GM19240 (cell line): ENCODE measurements around the gene TNS4.

Experiments used
- DNase-seq: peaks from one replicate; pipeline ENCODE4 v3.0.0; 2011; ENCODE audit warnings: low spot score; ENCODE audit not compliant: insufficient read length

TNS4 gene

GRCh38 chr17:40495140-40495539 is 6.3 kb downstream of the TNS4 start:
- no peak for DNase-seq

GRCh38 chr17:40493697-40494096 is 7.7 kb downstream of the TNS4 start:
- no peak for DNase-seq

- DNase-seq = no peak
These were observed 9.9 kb downstream of the TNS4 start for GRCh38 chr17:40491486-40491885.

GRCh38 chr17:40490982-40491381 is 10.4 kb downstream of the TNS4 start:
- no peak for DNase-seq

DNA sequence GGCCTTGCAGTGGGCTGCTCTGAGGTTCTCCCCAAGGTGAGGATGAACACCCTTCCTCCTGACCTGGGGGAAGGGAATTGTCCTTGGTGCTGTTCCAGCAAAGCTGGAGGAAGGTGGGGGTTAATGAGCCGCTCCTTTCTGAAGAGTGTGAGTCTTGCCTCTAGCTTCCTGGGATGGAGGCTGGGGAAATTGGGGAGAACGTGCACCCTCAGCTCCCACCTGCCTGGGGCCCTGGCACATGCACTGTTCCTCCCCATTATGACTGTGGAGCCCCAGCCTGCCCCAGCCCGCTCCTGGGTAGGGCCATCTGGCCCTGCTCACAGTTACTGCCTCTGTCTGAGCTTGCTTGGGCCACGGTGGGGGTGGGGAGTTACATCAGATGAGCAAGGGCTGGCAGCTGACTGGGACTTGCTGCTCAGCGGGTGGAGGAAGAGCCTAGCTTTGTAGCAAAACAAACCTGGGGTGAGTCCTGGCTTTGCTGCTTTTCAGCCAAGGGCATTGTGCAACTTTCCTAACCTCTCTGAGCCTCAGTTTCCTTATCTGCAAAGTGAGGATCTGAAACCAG is 11.1 kb downstream of the TNS4 start:
- no peak for DNase-seq

DNA sequence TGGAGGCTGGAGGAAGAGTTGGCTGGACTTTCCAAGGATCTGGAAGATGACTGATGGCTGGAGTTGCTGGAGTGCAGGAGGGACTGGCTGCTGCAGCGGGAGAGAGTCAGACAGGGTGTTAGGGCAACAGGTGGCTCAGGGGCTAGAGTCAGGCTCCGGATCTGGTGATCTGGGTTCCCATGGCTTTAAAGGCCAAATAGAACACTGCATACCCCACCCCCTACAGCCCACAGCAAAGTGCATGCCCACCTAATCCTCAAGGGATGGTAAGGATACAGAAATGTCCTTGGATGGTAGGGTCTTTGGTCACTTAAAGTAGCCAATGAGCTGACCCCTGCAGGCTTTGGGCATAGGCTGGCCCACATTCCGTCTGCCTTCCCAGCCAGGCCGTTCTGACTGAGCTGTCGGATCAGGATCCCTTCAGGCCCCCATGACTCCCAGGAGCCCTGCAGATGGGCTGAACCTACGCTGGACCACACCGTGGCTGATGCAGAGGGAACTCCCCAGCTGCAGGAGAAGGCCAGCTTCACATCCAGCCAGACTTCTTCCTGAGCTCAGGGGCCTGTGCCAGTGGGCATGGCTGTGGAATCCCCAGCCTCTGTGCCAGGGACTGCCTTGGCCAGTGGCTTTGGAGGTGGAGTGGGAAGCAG is 13.9 kb downstream of the TNS4 start:
- DNase-seq = no peak

GRCh38 chr17:40486522-40487370 is 14.7 kb downstream of the TNS4 start:
- no peak for DNase-seq

DNA sequence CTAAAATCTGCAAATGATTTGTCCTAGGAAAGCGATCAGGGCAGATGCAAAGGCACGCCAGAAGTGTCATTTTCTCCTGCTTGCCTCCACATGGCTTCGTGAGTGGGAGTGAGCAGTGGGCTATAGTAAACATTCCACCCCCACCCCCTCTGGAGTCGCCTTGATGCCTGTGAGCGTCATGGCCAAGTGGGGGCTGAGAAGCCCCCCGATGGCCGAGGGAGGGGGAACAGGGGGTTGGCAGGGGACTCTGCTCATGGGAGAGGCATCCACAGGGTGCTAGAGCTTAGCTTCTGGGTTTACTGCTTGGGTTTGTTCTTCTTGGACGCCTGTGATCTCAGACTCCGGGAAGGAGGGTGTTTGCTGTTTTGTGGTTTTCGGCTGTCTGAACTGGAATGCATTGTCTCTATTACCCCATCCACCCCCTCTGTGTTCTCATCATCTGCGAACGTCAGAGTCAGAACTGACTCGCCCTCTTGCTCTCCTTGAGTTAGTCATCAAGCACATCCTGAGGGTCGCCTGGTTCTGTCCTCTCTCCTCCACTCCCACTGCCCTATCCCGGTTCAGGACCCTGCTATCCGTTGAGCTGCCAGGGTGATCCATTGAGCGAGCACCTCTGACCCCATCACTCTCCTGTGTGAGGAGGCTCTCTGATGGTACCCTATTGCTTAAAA is 15.4 kb downstream of the TNS4 start:
- DNase-seq = no peak

DNA sequence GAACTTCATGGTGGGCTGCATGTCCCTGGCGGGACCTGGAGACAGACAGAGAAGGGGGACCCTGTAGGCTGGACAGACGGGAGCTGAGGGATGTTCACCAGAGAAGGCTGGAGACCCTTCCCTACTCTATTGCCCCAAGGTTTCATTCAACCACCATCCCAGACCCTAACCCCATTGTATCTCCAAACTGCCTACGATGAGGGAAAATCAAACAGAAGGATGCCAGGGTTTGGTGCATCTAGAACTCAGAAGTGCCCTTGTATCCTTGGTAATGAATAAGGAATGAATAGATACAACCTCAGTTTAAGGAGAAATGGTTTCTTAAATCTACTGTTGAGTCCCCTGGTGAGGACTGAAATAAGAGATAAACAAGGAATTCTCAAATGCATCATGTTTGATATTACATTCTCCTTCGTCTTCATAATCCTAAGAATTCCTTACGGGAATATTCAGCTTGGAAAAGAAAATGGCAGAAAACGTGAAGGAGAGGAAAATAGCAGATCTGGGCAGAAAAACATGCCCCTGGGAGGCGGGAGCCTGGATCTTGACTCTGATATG is 16.4 kb downstream of the TNS4 start:
- no peak for DNase-seq

DNA sequence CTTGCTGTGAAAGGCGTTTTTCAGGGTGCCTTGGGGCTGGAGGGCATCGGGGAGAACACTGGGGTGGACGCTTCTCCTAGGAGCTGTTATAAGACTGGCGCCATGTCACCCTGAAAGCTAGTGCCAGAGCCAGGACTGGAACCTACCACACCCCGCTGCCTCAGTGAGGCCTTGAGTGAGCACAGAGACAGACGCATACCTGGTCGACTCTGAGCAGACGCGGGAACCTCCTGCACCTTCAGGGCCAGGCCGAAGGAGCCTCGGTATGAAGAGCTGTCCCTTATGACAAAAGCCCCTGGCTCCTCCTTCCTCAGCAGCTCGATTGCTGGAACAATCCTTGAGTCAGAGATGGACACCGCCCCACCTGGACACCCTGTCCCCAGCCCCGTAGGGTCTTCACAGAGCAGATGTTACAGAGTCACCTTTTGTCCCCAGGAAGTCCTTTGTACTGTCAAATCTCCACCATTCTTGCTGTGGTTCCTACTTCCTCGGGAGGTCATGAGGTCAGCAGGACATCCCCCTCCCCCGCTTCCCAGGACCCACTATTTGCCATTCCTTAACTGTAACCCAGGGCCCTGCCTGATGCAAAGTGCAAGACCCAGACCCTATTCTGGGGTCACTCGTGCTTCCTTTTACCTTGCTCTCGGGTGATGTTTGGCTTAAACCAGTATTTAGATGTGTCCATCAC is 17.0 kb downstream of the TNS4 start:
- no peak for DNase-seq

DNA sequence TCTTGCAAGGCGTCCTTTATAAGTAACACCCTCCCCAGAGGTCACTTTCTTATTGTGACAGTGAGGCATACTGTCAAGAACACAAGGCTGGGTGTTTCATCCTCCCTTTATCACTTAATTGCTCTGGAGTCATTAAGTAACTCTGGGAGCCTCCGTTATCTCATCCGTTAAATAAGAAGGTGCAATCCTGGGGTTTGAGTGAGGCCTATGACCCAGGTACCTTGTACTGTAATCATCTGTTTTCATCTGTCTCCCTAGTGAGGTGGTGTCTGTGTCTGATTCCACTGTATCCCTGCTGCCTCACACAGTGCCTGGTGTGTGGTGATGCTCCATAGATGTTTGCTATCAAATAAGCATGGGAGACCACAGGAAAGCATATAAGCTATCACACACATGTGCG is 17.7 kb downstream of the TNS4 start:
- no peak for DNase-seq

DNA sequence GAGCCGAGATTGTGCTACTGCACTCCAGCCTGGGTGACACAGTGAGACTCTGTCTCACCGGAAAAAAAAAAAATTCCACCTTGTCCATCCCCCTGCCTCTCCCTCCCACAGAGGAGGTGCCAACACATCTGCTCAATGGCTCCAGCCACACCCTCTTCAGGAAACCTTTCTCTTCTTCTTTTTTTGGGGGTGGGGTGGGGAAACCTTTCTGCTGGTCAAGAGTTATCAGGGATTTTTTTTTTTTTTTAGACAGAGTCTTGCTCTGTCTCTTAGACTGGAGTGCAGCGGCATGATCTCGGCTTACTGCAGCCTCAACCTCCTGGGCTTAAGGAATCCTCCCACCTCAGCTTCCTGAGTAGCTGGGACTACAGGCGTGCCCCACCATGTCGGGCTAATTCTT is 18.7 kb downstream of the TNS4 start:
- no peak for DNase-seq

- no peak for DNase-seq
These were observed 20.3 kb downstream of the TNS4 start for GRCh38 chr17:40481106-40481505.

DNA sequence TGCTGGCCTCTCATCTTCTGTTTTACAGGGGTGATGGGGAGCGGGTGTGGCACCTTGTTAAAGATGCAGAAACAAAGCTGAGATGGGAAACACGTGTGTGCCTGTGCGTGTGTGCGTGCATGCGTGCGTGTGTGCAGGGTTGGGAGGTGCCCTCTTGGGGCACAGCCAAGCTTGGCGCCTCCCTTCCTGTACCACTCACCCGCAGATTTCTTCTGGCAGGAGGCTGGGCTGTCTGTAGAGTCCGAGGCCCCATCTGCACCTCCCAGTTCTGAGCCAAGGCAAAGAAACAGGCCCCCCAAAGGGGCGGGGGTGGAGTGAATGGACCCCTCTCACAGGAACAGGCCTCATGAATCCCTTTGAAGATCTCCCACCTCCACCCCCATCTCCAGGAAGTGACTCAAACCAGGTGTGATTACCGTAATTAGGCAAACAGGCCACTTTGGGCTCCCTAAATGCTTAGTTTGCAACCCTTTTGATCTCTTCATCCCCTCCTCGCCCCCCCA is 20.9 kb downstream of the TNS4 start:
- no peak for DNase-seq

GRCh38 chr17:40479754-40480480 is 21.5 kb downstream of the TNS4 start:
- no peak for DNase-seq

DNA sequence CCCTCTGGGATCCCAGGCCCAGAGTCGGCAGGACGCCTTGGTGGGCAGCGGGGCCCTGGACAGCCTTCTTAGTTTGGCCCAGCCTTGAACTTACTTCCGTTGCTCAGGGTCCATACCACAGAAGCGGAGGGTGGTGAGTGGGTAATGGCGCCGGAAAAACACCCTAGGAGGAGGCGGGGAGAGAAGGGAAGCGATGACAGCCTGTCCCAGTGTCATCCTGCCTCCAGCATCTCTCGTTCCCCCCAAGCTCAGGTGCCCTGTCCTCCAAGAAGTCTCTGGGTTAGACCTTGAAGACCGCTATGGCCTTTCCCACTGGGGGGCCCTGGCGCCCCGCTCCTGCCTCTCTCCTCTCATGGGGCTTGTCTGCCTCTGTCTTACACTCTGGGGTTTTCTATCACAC is 22.9 kb downstream of the TNS4 start:
- no peak for DNase-seq

DNA sequence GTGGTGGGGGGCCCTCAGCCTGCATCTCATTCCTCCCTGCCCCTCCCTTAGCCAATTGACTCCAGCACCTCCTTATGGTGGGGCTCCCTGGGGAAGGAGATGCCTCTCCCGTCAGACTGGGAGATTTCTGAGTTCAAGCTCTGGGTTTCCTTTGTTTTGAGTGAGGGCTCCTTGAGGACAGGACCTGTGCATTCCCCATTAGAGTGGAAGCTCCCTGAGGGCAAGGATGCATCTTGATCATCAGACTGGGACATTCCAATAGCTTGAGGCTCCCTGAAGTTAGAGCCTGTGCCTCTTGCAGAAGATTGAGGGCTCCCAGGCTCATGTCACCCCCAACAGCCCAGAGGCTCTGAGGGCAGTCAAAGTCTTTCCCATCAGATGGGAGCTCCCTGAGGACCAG is 23.6 kb downstream of the TNS4 start:
- DNase-seq = no peak

DNA sequence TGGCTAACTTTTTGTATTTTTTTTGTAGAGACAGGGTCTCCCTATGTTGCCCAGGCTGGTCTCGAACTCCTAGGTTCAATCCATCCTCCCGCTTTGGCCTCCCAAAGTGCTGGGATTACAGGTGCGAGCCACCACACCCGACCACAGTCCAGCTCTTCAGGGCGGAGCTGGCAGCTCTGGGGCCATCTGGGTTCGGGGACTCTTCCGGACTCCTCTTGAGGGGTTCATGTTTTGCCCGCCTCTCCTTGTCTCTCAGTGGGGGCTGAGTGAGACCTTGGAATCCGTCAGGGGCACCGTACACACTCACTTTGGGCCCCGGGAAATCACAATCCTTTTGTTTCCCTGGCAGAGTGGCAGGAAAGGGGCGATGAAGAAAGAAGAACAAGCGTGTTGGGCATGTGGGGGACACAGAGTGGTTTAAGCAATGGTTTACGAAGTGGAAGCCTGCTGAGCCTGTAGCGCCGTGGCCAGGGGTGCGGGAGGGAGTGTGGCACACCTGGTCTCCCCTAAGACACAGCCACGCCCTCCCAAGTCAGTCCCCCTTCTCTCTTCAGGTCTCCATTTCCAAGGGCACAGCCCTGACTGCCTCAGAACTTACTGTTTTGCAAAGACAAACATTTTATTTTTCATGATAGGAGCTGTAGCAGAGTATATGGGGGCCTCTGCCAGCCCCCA is 26.1 kb downstream of the TNS4 start:
- no peak for DNase-seq

DNA sequence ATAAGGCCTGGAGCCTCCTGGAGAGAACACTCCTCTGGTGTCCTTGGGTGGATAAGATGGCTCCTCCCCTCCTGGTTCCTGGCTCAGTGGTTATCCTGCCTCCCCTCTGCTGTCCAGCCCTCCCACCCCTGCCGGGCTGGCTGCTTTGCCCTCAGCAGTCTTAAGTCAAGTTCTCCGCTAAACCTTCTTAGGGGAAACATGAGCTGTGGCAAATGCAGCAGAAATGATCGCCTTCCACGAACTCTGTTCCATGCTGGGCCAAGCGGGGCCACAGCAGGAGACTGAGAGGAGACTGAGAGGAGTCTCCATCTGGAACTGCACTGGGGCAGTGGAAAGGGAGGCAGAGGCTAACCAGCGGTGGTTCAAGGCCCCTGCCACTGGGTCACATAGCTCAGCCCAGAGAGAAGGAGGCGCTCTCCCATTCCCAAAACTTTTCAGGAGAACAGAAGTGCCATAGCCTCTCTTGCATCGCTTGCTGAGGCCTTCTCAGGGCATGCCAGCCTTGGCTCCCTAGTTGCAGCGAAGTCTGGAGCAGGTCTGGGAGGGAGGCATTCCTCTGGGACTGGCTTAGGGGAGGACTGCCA is 26.9 kb downstream of the TNS4 start:
- DNase-seq = no peak
